IPS DF 6.9 (cell line): ENCODE measurements around the gene RASAL1.

ENCODE experiments used
- DNase-seq: peaks from one replicate; pipeline ENCODE4 v3.0.0-alpha.2; 2013; ENCODE audit warnings: low read depth, low spot score
- H3K27ac ChIP-seq: one replicate; pipeline ENCODE4 v1.5.1; 2013; ENCODE audit warnings: low read length, control low read depth
- H3K27me3 ChIP-seq: 2 replicates; pipeline ENCODE4 v1.6.1; 2013; ENCODE audit warnings: mild to moderate bottlenecking, low read length; ENCODE audit not compliant: control insufficient read depth, insufficient read depth
- H3K36me3 ChIP-seq: 2 replicates; pipeline ENCODE4 v1.6.1; 2013; ENCODE audit warnings: low read length; ENCODE audit not compliant: control insufficient read depth, insufficient read depth
- H3K4me1 ChIP-seq: 2 replicates; pipeline ENCODE4 v1.6.1; 2013; ENCODE audit warnings: low read length; ENCODE audit not compliant: control insufficient read depth, insufficient read depth
- H3K4me3 ChIP-seq: 2 replicates; pipeline ENCODE4 v1.5.1; 2013; ENCODE audit warnings: mild to moderate bottlenecking, low read length
- H3K9me3 ChIP-seq: 2 replicates; pipeline ENCODE4 v1.6.1; 2013; ENCODE audit warnings: low read length, inconsistent platforms; ENCODE audit not compliant: control insufficient read depth, insufficient read depth
- WGBS: extraction: QIAGEN DNeasy Blood & Tissue Kit; methylation state at CpG from one replicate; pipeline ENCODE4 v1.1.7; 2013; ENCODE audit warnings: mixed read lengths, missing lambda C conversion rate; ENCODE audit not compliant: insufficient read length, insufficient coverage; 5-methylcytosine and 5-hydroxymethylcytosine counted together

The RASAL1 gene

GRCh38 chr12:113086249-113087164 lies 49.1 kb downstream of the RASAL1 start:
- no peak for DNase-seq
- no peak overlapping the region for H3K27ac ChIP-seq

DNA sequence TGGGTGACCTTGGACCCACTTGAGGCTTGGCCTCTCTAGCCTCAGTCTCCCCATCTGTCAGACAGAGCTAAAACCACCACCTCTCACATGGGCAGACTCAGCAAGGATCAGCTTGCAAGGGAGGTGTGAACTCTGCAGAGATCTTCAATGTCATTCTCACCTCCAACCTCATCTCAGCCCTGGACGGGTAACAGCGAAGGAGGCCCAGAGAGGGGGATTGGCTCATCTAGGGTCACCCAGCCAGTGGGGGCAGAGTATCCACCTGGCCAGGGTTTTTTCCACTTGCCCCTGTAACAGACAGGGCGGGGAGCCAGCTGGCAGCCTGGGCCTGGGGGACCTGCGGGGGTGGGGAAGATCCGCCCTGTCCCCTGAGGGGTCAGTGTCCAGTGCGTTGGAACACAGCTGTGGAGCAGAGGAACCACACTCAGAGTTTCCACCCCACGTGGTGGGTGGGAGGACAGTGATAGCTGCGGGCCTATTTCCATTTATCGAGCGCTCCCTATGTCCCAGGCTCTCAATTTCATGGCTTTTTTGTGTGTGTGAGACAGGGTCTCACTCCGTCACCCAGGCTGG lies 51.6 kb downstream of the RASAL1 start:
- Histone ChIP-seq H3K4me3 (no peak overlapping the region), H3K4me1 (peaks cover 3% of the 10 kb centered on the region; the same call in 1 of the 2 replicates), H3K27ac (no peak overlapping the region)

More at GRCh38 chr12:113086249-113087164, 49.1 kb downstream of the RASAL1 start:
- no peaks in the 10 kb centered on the region for H3K36me3 ChIP-seq
- H3K4me3 ChIP-seq = no peak overlapping the region
- WGBS = no CpG with 5 or more reads among the region's 17 CpGs
- peaks cover 3% of the 10 kb centered on the region; the same call in 1 of the 2 replicates for H3K4me1 ChIP-seq
- H3K27me3 ChIP-seq = no peaks in the 10 kb centered on the region
- no peaks in the 10 kb centered on the region for H3K9me3 ChIP-seq

GRCh38 chr12:113082486-113083148 lies 52.9 kb downstream of the RASAL1 start:
- no peak overlapping the region for H3K27ac ChIP-seq
- H3K36me3 ChIP-seq = no peaks in the 10 kb centered on the region
- peaks cover 9% of the 10 kb centered on the region for H3K27me3 ChIP-seq
- DNase-seq = no peak
- 0 out of 2 replicates have a peak, but pooled peaks cover 3% of the 10 kb centered on the region for H3K4me1 ChIP-seq
- H3K9me3 ChIP-seq = no peaks in the 10 kb centered on the region
- no peak overlapping the region for H3K4me3 ChIP-seq
- no CpG with 5 or more reads among the region's 9 CpGs for WGBS

More for the DNA sequence above, 51.6 kb downstream of the RASAL1 start:
- no peak for DNase-seq
- Histone ChIP-seq H3K27me3 (no peaks in the 10 kb centered on the region), H3K9me3 (no peaks in the 10 kb centered on the region), H3K36me3 (no peaks in the 10 kb centered on the region)
- no CpG with 5 or more reads among the region's 11 CpGs for WGBS

DNA sequence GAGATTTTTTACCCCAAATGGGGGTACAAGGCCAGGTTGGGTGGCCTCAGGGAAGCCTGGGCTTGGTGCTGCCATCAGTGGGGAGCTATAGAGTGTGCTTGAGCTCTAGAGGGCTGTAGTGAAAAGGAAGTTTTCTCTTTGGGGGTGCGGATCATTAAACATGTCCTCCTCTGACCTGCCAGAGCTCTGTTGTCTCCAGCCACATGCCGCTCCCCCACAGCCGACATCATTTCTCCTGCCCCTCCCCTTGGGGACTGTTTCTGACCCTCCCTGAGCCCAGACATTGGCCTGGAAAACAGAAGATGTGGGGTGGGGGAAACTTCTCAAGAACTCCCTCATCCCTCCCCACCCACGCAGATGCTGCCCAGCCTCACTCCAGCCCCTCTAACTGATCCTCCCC lies 53.7 kb downstream of the RASAL1 start:
- H3K4me1 ChIP-seq = no peaks in the 10 kb centered on the region
- no peaks in the 10 kb centered on the region for H3K36me3 ChIP-seq
- H3K9me3 ChIP-seq = no peaks in the 10 kb centered on the region
- H3K27ac ChIP-seq = no peak overlapping the region
- no peak for DNase-seq
- no peak overlapping the region for H3K4me3 ChIP-seq
- no CpG with 5 or more reads among the region's 4 CpGs for WGBS
- peaks cover 15% of the 10 kb centered on the region for H3K27me3 ChIP-seq

DNA sequence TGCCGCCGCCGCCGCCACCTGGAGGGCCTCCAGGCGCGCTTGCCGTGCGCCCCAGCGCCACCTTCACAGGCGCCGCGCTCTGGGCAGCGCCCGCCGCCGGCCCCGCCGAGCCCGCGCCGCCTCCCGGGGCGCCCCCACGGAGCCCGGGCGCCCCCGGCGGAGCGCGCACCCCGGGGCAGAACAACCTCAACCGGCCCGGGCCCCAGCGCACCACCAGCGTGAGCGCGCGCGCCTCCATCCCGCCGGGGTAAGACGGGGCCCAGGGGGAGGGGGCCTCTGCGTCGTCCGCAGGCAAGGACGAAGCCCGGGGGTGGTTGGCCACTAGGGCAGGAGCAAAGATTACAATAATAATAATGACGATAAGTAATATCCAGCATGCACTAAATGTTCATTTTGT lies 57.7 kb downstream of the RASAL1 start:
- no CpG with 5 or more reads among the region's 48 CpGs for whole genome bisulfite sequencing
- Histone ChIP-seq H3K4me1 (no peaks in the 10 kb centered on the region), H3K27me3 (peaks cover 15% of the 10 kb centered on the region), H3K27ac (no peak overlapping the region), H3K9me3 (no peaks in the 10 kb centered on the region), H3K4me3 (peak overlapping the region; percentile 37; the same call in 1 of the 2 replicates), H3K36me3 (no peaks in the 10 kb centered on the region)
- no peak for DNase-seq

DNA sequence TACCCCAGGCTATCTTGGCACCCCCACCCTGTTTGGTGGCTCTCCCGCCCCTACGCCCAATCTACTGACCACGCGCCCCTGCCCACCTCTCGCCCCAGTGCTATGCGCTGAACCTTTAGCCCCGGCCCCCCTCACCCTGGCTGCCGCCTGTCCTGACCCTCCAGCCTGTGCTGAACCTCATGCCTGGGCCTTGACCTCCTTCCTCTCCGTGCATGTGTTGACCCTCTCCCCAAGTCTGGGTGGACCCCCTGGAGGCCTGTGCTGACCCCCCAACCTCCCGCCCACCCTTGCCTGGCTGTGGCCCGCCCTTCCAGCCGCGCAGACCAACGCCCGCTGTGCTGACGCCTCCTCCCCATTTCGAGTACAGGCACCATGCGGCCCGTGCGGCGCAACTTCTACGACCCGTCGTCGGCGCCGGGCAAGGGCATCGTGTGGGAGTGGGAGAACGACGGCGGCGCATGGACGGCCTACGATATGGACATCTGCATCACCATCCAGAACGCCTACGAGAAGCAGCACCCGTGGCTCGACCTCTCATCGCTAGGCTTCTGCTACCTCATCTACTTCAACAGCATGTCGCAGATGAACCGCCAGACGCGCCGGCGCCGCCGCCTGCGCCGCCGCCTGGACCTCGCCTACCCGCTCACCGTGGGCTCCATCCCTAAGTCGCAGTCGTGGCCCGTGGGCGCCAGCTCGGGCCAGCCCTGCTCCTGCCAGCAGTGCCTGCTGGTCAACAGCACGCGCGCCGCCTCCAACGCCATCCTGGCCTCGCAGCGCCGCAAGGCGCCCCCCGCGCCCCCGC lies 58.3 kb downstream of the RASAL1 start:
- Histone ChIP-seq H3K4me3 (peak overlapping the region; percentile 37; the same call in 1 of the 2 replicates), H3K27ac (no peak overlapping the region), H3K36me3 (no peaks in the 10 kb centered on the region), H3K27me3 (peaks cover 15% of the 10 kb centered on the region), H3K9me3 (no peaks in the 10 kb centered on the region), H3K4me1 (no peaks in the 10 kb centered on the region)
- DNase-seq = no peak
- no CpG with 5 or more reads among the region's 70 CpGs for WGBS

GRCh38 chr12:113075137-113075683 lies 60.4 kb downstream of the RASAL1 start:
- Histone ChIP-seq H3K4me3 (no peak overlapping the region), H3K4me1 (peaks cover 2% of the 10 kb centered on the region; the same call in 1 of the 2 replicates), H3K36me3 (no peaks in the 10 kb centered on the region), H3K27ac (no peak overlapping the region), H3K27me3 (peaks cover 15% of the 10 kb centered on the region), H3K9me3 (no peaks in the 10 kb centered on the region)
- DNase-seq = no peak
- WGBS = no CpG with 5 or more reads among the region's 6 CpGs

GRCh38 chr12:113073586-113073985 lies 62.0 kb downstream of the RASAL1 start:
- peaks cover 13% of the 10 kb centered on the region for H3K27me3 ChIP-seq
- H3K36me3 ChIP-seq = no peaks in the 10 kb centered on the region
- no peak overlapping the region for H3K4me3 ChIP-seq
- no peaks in the 10 kb centered on the region for H3K9me3 ChIP-seq
- DNase-seq = no peak
- H3K27ac ChIP-seq = no peak overlapping the region
- no CpG with 5 or more reads among the region's 3 CpGs for WGBS
- peaks cover 2% of the 10 kb centered on the region; the same call in 1 of the 2 replicates for H3K4me1 ChIP-seq

DNA sequence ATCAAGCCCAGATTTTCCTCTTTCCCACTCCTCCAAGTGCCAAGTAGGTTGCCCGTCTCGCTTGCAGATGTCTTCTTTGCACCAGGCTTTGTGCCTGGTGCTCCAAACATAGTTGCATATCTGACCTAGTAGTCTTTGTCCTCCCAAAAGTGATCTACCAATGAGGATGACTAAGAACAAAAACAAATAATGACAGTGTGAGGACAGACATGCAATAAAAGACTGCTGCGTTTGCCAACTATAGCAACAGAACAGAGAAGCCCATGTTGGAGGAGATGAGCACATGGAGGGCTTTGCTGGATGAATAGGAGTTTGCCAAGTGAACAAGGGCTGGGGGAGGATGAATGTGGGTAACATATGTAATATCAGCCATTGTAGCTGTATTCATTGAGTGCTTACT lies 63.4 kb downstream of the RASAL1 start:
- DNase-seq = no peak
- Histone ChIP-seq H3K9me3 (no peaks in the 10 kb centered on the region), H3K27me3 (peaks cover 3% of the 10 kb centered on the region; the same call in 1 of the 2 replicates), H3K4me3 (no peak overlapping the region), H3K4me1 (peaks cover 2% of the 10 kb centered on the region; the same call in 1 of the 2 replicates), H3K36me3 (no peaks in the 10 kb centered on the region), H3K27ac (no peak overlapping the region)
- WGBS = no CpG with 5 or more reads among the region's 3 CpGs
